ENCODE data around the gene SLC2A13.

The SLC2A13 gene

DNA sequence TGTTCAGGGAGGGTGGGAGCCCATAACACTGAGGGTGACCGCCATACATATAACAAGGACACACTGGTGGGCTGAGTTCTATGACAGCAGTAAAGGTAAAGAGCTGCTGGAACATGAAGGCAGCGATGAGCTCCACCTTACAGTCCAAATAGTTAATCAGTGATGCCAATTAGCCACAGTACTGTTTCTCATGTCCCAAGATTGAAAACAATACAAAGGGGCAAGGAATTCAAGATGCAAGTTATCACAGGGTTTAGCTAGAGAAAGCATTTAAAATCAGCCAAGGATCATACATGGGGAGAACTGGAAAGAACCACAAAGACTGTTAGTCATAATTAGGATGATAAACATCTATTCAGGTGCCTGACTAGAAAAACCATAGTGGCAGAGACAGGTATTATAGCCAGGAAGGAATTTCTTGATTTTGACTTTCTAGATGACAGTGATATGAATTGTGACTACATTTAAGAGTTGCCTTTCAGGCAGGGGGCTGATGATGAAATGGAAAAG lies 221.2 kb downstream of the SLC2A13 start:
- Histone ChIP-seq H3K4me1 (ENCODE audit: insufficient read depth, low read length, poor library complexity, severe bottlenecking) (no peaks in the 10 kb centered on the region), H3F3A (ENCODE audit: low read depth) (no peaks in the 10 kb centered on the region), H3K4me2 (ENCODE audit: low read depth, low read length, poor library complexity, severe bottlenecking) (no peak overlapping the region), H3K79me2 (ENCODE audit: insufficient read depth, low read length) (no peaks in the 10 kb centered on the region), H2AFZ (ENCODE audit: low read length) (no peak overlapping the region), H3K9me3 (ENCODE audit: insufficient read depth, low read depth, low read length) (no peaks in the 10 kb centered on the region), H3K36me3 (ENCODE audit: insufficient read depth, low read length) (no peaks in the 10 kb centered on the region), H3K4me3 (ENCODE audit: low read length, poor library complexity, severe bottlenecking) (no peak overlapping the region), H3K27me3 (ENCODE audit: insufficient read depth, low read length, poor library complexity, severe bottlenecking) (no peaks in the 10 kb centered on the region), H3K9me2 (replicated peaks; ENCODE audit: low read depth, low read length) (no peaks in the 10 kb centered on the region), H3K9ac (ENCODE audit: low read depth, low read length, poor library complexity, severe bottlenecking) (no peak overlapping the region), H4K20me1 (ENCODE audit: insufficient read depth, low read length, poor library complexity, severe bottlenecking) (no peaks in the 10 kb centered on the region)
- no peak for TF ChIP-seq EZH2phosphoT487 (IDR thresholded peaks at IDR 0.05; ENCODE audit: borderline replicate concordance)
- TF ChIP-seq, protein P1, sequence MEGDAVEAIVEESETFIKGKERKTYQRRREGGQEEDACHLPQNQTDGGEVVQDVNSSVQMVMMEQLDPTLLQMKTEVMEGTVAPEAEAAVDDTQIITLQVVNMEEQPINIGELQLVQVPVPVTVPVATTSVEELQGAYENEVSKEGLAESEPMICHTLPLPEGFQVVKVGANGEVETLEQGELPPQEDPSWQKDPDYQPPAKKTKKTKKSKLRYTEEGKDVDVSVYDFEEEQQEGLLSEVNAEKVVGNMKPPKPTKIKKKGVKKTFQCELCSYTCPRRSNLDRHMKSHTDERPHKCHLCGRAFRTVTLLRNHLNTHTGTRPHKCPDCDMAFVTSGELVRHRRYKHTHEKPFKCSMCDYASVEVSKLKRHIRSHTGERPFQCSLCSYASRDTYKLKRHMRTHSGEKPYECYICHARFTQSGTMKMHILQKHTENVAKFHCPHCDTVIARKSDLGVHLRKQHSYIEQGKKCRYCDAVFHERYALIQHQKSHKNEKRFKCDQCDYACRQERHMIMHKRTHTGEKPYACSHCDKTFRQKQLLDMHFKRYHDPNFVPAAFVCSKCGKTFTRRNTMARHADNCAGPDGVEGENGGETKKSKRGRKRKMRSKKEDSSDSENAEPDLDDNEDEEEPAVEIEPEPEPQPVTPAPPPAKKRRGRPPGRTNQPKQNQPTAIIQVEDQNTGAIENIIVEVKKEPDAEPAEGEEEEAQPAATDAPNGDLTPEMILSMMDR (conservative IDR thresholded peaks at IDR 0.05; ENCODE audit: low read length): no peak

DNA sequence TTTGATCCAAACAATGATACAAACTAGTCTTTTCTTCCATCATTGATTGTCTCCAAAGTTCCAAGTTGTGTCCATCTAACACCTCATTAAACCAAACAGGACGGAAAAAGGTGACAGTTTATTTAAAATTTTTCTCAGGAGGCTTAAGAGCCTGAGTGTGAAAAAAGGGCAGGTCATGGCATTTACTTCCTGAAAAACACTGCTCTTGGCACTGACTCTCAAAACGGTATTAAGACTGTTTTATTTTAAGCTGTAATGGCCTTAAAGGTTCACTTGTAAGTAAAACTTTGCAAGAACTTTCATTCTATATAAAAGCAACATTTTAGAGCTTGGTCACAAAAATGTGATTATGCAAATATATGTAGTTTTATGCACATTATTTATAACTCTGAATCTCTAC lies 222.5 kb downstream of the SLC2A13 start:
- no peaks in the 10 kb centered on the region for H3K27me3 ChIP-seq (ENCODE audit: insufficient read depth, low read length, poor library complexity, severe bottlenecking)
- no peaks in the 10 kb centered on the region; the same call in 1 of the 2 replicates for H3K9me3 ChIP-seq (ENCODE audit: insufficient read depth, low read depth, low read length)
- H3K36me3 ChIP-seq (ENCODE audit: insufficient read depth, low read length): no peaks in the 10 kb centered on the region
- no peaks in the 10 kb centered on the region for H3K4me1 ChIP-seq (ENCODE audit: insufficient read depth, low read length, poor library complexity, severe bottlenecking)
- no peaks in the 10 kb centered on the region for H3F3A ChIP-seq (ENCODE audit: low read depth)
- no peak overlapping the region for H3K4me3 ChIP-seq (ENCODE audit: low read length, poor library complexity, severe bottlenecking)
- H3K9me2 ChIP-seq (replicated peaks; ENCODE audit: low read depth, low read length): no peaks in the 10 kb centered on the region
- no peak for TF ChIP-seq EZH2phosphoT487 (IDR thresholded peaks at IDR 0.05; ENCODE audit: borderline replicate concordance)
- TF ChIP-seq, protein P1 (conservative IDR thresholded peaks at IDR 0.05; ENCODE audit: low read length): no peak
- no peaks in the 10 kb centered on the region for H3K79me2 ChIP-seq (ENCODE audit: insufficient read depth, low read length)
- no peak overlapping the region for H2AFZ ChIP-seq (ENCODE audit: low read length)
- no peak overlapping the region for H3K4me2 ChIP-seq (ENCODE audit: low read depth, low read length, poor library complexity, severe bottlenecking)
- H3K9ac ChIP-seq (ENCODE audit: low read depth, low read length, poor library complexity, severe bottlenecking): no peak overlapping the region
- H4K20me1 ChIP-seq (ENCODE audit: insufficient read depth, low read length, poor library complexity, severe bottlenecking): no peaks in the 10 kb centered on the region

DNA sequence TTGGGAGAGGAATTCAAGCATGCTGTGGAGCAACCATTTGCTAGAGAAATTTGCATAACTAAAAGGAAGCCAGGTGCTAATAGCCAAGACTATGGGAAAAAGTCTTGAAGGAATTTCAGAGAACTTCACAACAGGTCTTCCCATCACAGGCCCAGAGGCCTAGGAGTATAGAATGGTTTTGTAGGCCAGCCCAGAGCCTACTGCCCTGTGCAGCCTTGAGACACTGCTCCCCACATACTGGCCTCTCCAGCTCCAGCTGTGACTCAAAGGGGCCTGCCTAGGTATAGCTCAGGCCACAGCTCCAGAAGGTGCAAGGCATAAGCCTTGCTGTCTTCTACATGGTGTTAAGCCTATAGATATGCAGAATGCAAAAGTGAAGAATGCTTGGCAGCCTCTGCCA lies 227.1 kb downstream of the SLC2A13 start:
- Histone ChIP-seq H3F3A (ENCODE audit: low read depth) (no peaks in the 10 kb centered on the region), H3K4me1 (ENCODE audit: insufficient read depth, low read length, poor library complexity, severe bottlenecking) (no peaks in the 10 kb centered on the region), H3K9me2 (replicated peaks; ENCODE audit: low read depth, low read length) (no peaks in the 10 kb centered on the region), H3K4me2 (ENCODE audit: low read depth, low read length, poor library complexity, severe bottlenecking) (no peak overlapping the region), H2AFZ (ENCODE audit: low read length) (no peak overlapping the region), H3K27me3 (ENCODE audit: insufficient read depth, low read length, poor library complexity, severe bottlenecking) (no peaks in the 10 kb centered on the region), H3K36me3 (ENCODE audit: insufficient read depth, low read length) (no peaks in the 10 kb centered on the region), H3K4me3 (ENCODE audit: low read length, poor library complexity, severe bottlenecking) (no peak overlapping the region), H4K20me1 (ENCODE audit: insufficient read depth, low read length, poor library complexity, severe bottlenecking) (no peaks in the 10 kb centered on the region), H3K79me2 (ENCODE audit: insufficient read depth, low read length) (no peaks in the 10 kb centered on the region), H3K9ac (ENCODE audit: low read depth, low read length, poor library complexity, severe bottlenecking) (no peak overlapping the region), H3K9me3 (ENCODE audit: insufficient read depth, low read depth, low read length) (no peaks in the 10 kb centered on the region; the same call in 1 of the 2 replicates)
- TF ChIP-seq, protein P1 (conservative IDR thresholded peaks at IDR 0.05; ENCODE audit: low read length): no peak
- TF ChIP-seq EZH2phosphoT487 (IDR thresholded peaks at IDR 0.05; ENCODE audit: borderline replicate concordance): no peak
